Measurements from ENCODE around the gene LY6G5C.
A peak's percentile ranks its signal among the peaks of the same experiment; 100 is the strongest.

LY6G5C gene

DNA sequence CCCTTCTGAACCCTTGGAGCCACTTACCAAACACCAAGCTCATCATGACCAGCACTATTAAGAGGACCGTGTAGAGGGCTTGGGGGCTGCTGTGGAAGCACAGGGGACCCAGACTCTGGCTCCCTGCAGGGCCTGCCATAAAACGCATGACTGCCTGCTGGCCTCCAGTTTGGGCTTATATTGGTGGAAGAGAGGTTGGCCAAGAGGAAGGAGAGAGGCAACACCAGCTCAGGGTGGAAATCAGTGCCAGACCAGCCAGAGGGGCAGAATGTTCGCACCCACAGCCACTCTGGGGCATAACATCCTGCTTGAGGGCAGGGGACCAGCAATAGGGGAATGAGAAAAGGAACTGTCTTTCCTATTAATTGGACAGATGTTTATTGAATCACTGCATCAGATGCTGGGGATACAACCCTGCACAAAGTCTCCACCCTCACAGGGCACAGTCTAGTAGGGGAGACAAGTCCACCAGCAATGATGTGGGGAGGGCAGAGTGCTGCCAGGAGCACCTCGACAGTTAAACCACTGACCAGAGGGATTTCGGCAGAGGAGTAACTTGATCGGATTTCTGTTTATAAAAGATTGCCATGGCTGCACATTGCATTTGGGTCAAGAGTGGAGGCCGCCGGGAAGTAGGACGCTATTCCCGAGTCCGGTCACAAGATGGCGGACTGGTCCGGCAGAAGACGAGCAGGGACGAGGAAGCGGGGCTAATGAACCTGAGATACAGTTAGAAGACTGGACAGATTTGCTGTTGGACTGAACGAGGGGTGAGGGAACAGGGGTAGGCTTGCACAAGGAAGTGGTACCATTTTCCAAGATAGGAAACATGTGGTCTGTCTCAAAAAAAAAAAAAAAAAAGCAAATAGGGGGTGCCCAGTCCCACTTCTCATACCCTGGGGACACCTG lies at the start of gene LY6G5C:
Gene LY6G5C, minus strand, starts transcription at position 842 of the 909 bp plus-strand sequence. Its CDS starts 694 bp downstream, at position 148.
- DNase-seq: peak; percentile 95

DNA sequence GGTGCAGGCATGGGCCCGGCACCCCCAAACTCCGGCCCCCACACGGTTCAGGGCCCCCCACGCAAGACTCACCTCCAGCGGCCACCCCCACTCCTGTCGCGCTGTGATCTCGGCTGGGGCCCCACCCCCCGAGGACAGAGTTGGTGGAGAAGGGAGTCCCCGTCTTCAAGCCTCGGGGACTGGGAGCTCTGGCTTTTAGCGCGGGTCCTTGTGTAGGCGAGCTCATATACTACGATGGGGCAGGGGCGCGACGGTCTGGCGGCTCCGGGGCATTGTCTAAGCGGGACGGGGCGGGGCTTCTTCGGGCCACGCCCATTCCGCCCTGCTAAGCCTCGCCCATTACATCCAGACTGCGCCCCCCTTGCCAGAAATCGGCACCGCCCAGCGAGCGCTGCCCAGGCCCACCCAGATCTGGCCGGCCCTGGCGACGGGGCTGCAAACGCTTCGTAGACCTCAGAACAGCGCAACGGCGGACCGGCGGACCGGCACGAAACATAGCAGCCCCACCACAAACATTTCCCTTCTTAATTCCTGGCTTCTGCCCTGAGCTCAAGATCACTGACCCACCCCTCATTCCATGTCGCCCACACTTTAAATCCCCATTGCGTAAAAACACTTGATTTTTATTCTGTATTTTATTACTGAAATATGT lies 49.2 kb upstream of the LY6G5C start:
- peak; percentile 77 for DNase-seq

DNA sequence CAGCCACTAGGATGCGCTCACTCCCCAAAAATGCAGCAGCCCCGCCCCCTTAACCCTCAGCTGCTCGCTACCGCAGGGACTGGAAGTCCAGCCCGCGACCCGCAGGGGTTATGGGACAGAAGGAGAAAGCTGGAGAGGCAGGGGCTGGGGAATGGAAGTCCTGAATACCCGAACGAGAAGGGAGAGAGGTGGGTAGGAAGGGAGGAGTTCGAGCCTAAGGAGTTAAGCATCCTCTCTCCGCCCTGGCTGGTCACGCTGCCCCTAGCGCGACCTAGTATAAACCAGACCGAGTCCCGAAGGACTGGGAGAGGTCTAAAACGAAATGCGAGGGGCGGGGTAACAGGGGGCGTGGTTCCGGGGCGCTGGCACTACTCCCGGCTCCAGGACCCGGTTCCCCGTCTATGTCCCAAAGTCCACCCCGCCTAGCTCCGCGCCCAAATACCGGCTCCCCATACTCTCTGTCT lies 48.7 kb upstream of the LY6G5C start:
- peak; percentile 78 for DNase-seq

GRCh38 chr6:31728767-31729514 lies 48.1 kb upstream of the LY6G5C start, which contains the start of gene DDAH2:
DDAH2 (minus strand) TSS chr6:31729299; CDS start chr6:31729161, 138 bp downstream.
- DNase-seq: no peak

DNA sequence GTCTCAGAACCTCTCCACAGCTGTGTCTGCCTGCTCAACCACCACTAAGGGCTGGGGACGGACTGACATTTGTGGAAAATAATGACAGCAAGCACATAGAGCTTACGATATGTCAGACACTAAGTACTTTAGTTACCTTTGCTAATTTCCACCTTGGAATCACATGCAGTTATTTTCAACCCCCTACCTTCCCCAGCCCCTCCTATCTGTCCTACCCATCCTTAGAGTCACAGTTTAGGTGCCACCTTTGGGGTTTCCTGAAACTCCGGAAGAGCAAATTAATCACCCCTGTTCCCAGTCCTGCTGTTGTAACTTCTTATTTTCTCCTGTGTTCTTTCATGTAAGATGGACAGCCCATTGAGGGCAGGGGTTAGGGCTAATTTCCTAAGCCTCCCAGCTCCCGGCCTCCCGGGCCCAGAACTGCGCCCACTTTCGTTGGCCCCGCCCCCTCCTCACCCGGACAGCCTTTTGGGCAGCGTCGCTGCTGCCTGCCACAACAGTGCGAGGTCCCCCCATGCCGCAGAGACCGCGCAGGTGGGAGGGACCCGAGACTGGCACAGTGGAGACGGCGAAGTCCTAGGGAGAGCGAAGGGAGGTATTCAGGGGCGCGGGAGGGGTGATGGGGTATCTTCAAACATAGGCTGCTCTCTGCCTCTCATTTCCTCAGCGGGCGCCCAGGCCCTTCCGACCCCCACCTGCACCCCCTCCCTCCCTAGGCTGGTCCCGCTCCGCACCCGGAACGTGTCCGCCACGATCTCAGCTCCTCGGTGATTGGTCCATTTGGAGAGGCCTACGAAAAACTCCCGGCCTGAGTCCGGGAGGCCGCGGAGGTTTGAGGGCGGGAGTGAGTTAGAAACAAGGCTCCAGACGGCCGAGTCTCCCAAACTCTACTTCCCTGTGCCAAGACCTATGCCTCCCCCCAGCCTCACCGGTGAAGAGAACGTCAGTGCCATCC lies 47.1 kb upstream of the LY6G5C start:
- no peak for DNase-seq

- no peak for DNase-seq
Observed at GRCh38 chr6:31727034-31727716, 46.3 kb upstream of the LY6G5C start.

GRCh38 chr6:31725502-31726350 lies 44.9 kb upstream of the LY6G5C start:
- no peak for DNase-seq

DNA sequence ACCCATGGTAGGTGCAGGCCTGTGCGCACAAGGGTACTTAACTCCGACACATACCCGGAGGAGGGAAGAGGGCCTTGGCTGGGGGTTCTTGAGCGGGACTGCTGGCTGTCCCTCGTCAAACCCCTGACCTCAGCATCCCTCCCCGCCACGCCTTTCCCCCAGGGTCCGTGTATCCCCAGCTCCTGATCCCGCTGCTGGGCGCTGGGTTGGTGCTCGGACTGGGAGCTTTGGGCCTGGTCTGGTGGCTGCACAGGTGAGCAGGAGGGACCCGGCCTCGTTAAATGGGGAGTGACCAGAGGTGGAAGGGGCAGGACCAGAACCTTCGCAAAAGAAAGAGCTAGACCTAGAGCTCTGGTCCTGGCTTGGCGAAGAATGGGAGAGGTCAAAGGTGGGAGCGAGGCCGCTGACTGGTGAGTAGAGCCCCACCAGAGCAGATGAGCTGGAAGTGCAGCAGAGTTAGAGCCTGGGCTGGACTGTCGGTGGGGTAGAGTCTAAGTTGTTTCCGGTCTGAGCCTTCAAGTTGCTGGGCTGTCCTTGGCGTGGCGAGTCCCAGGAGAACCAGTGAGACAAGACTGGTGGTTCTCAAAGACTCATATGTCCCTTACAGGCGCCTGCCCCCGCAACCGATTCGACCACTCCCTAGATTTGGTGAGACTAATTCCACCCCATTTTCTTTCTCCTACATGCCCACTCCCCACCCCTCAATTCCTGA lies 43.3 kb upstream of the LY6G5C start:
- no peak for DNase-seq

GRCh38 chr6:31723245-31723979 lies 42.5 kb upstream of the LY6G5C start, which contains the start of gene MPIG6B:
MPIG6B (plus strand) TSS chr6:31723373; CDS start chr6:31723384, 11 bp downstream.
- DNase-seq: no peak

DNA sequence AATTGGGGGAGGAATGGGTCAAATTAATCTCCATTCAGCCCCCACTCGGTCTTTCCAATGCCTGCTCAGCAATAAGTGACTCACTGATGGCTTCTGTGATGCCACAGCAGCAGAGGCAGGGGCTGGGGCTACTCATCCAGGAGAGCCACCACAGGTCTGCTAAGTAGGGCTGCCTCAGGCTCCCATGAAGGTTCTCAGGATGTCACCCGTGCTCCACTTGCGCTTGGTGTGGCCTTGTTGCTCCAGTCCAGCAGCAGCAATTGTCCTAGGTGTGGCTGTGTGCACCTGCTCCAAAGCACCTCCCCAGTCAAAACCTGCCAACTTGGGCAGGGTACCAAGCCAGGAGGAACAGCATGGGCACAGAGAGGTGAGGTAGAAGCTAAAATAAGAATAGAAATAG lies 41.3 kb upstream of the LY6G5C start:
- no peak for DNase-seq

DNA sequence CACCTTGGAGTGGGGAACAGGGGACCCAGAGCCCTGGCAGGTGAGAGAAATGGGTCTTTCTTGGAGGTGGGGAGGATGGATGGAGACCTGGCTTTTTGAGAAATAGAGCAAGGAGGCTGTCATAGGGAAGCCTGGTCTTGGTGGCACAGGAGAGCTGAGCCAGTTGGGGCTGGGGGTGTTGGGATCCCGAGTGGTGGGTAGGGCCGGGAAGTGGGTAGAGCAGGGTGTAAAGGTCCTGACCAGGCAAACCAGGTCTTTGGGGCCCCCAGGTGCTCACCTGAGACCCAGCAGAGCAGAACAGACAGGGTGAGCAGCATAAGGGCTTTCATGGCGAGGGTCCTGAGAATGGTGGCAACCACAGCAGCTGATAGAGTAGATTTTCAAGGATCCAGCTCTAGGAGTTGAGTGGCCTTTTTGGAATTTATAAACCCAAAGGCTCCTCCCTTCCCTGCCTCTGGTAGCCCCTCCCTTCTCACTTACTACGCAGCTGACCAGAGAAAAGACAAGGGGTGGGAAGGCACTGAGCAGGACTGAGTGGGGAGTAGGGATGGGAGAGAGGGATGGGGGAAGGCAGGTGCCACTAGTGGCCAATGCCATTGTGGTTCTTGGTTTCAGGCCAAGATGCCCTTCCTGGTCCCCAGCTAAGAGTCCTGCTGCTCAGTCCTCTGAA lies 40.6 kb upstream of the LY6G5C start, which contains the start of gene LY6G6C:
Gene LY6G6C, minus strand, starts transcription at position 396 of the 670 bp plus-strand sequence. Its CDS starts 67 bp downstream, at position 329.
- no peak for DNase-seq

- no peak for DNase-seq
Observed at GRCh38 chr6:31720196-31720770, 39.4 kb upstream of the LY6G5C start.

GRCh38 chr6:31719001-31719400 lies 38.1 kb upstream of the LY6G5C start:
- DNase-seq: no peak

GRCh38 chr6:31718265-31718664 lies 37.4 kb upstream of the LY6G5C start:
- DNase-seq: peak; percentile 84

GRCh38 chr6:31717499-31718222 lies 36.8 kb upstream of the LY6G5C start:
- DNase-seq: no peak

GRCh38 chr6:31715022-31715958 lies 34.4 kb upstream of the LY6G5C start, which contains the start of gene LY6G6D:
LY6G6D (plus strand) TSS chr6:31715348; CDS start chr6:31715356, 8 bp downstream.
- no peak for DNase-seq
